Mesothelial cell of epicardium (in vitro differentiated cells): Measurements from ENCODE around the gene TMEM238L. TPM values are rescaled to one million over a fixed set of nuclear protein-coding genes. Genes with fewer than 3 reads are reported as not detected.

Experiments
- DNase-seq, 2 experiments: peaks; one replicate each; pipeline ENCODE4 v3.0.0; 2021; ENCODE audit warnings: low spot score in 2 of 2; ENCODE audit not compliant: unreplicated experiment in 2 of 2
- H3K27ac Mint-ChIP-seq: 2 replicates; pipeline ENCODE4 v1.8.0; 2021; ENCODE audit warnings: mixed read lengths
- H3K27me3 Mint-ChIP-seq: 2 replicates; pipeline ENCODE4 v1.8.0; 2021; ENCODE audit warnings: low read depth, mixed read lengths
- H3K36me3 Mint-ChIP-seq: 2 replicates; pipeline ENCODE4 v1.8.0; 2021; ENCODE audit warnings: mixed read lengths
- H3K4me1 Mint-ChIP-seq: 2 replicates; pipeline ENCODE4 v1.8.0; 2021; ENCODE audit warnings: mixed read lengths
- H3K4me3 Mint-ChIP-seq: 2 replicates; pipeline ENCODE4 v1.8.0; 2021; ENCODE audit warnings: mild to moderate bottlenecking, moderate library complexity, mixed read lengths
- H3K9me3 Mint-ChIP-seq: 2 replicates; pipeline ENCODE4 v1.8.0; 2021; ENCODE audit warnings: mixed read lengths
- CTCF ChIP-seq: fragments of 200-600 bp; sonication (generic); IDR thresholded peaks from one replicate; pipeline ENCODE4 v1.5.0; 2021; ENCODE audit warnings: antibody characterized with exemption; ENCODE audit not compliant: unreplicated experiment
- total RNA-seq: library from RNA; stranded (reverse); gene quantifications from 3 replicates; pipeline ENCODE4 v1.2.1, GENCODE V29; 2021

The TMEM238L gene
- total RNA-seq, 1 donor from 2014 or later, result not detected

GRCh38 chr17:10798332-10798749 lies 5.6 kb downstream of the TMEM238L start:
- H3K4me3 Mint-ChIP-seq, result no peak overlapping the region
- TF ChIP-seq CTCF, result no peak
- DNase-seq, result no peak

GRCh38 chr17:10797476-10798328 lies 6.2 kb downstream of the TMEM238L start:
- no peak for TF ChIP-seq CTCF
- Mint-ChIP-seq H3K4me3 (no peak overlapping the region), H3K36me3 (no peaks in the 10 kb centered on the region), H3K27me3 (no peaks in the 10 kb centered on the region), H3K9me3 (no peaks in the 10 kb centered on the region), H3K27ac (no peak overlapping the region), H3K4me1 (peaks cover 2% of the 10 kb centered on the region)
- no peak for DNase-seq

More at GRCh38 chr17:10798332-10798749, 5.6 kb downstream of the TMEM238L start:
- no peak overlapping the region for H3K27ac Mint-ChIP-seq
- H3K9me3 Mint-ChIP-seq, result no peaks in the 10 kb centered on the region
- peaks cover 2% of the 10 kb centered on the region for H3K4me1 Mint-ChIP-seq
- H3K36me3 Mint-ChIP-seq, result no peaks in the 10 kb centered on the region
- no peaks in the 10 kb centered on the region for H3K27me3 Mint-ChIP-seq

GRCh38 chr17:10793816-10794215 lies 10.1 kb downstream of the TMEM238L start:
- Mint-ChIP-seq H3K9me3 (no peaks in the 10 kb centered on the region), H3K4me3 (no peak overlapping the region), H3K27ac (no peak overlapping the region), H3K27me3 (no peaks in the 10 kb centered on the region), H3K4me1 (peaks cover 2% of the 10 kb centered on the region), H3K36me3 (no peaks in the 10 kb centered on the region)
- no peak for TF ChIP-seq CTCF
- no peak for DNase-seq

GRCh38 chr17:10793256-10793655 lies 10.6 kb downstream of the TMEM238L start:
- no peak for DNase-seq
- no peak overlapping the region for H3K4me3 Mint-ChIP-seq
- no peaks in the 10 kb centered on the region for H3K9me3 Mint-ChIP-seq
- no peak overlapping the region for H3K27ac Mint-ChIP-seq
- H3K36me3 Mint-ChIP-seq, result no peaks in the 10 kb centered on the region
- H3K4me1 Mint-ChIP-seq, result peaks cover 2% of the 10 kb centered on the region
- no peaks in the 10 kb centered on the region for H3K27me3 Mint-ChIP-seq
- TF ChIP-seq CTCF, result no peak

GRCh38 chr17:10792151-10792550 lies 11.7 kb downstream of the TMEM238L start:
- H3K27ac Mint-ChIP-seq, result no peak overlapping the region
- no peak for DNase-seq
- no peaks in the 10 kb centered on the region for H3K9me3 Mint-ChIP-seq
- TF ChIP-seq CTCF, result no peak
- H3K36me3 Mint-ChIP-seq, result no peaks in the 10 kb centered on the region
- no peaks in the 10 kb centered on the region for H3K27me3 Mint-ChIP-seq
- H3K4me3 Mint-ChIP-seq, result no peak overlapping the region
- peaks cover 2% of the 10 kb centered on the region for H3K4me1 Mint-ChIP-seq
